IMR-90 (cell line): ENCODE data around the gene EPAS1. TPM values are rescaled to one million over a fixed set of nuclear protein-coding genes. Genes with fewer than 3 reads are reported as not detected.

ENCODE experiments used
- ATAC-seq: fragments of 200-7000 bp; cut with Tn5 transposase; 2 replicates; pipeline ENCODE4 v1.9.1; 2020; ENCODE audit warnings: low read depth, mild to moderate bottlenecking, moderate library complexity
- BruUV-seq: library from RNA; stranded (reverse); fragments of 400-500 nt; replicated peaks from 2 replicates; lab custom pipeline; 2021; lab: Mats Ljungman, UMichigan
- CTCF ChIA-PET: fragments of 300-600 bp; formaldehyde crosslinking; extraction: SDS; loops from one replicate; lab custom pipeline; 2021; ENCODE audit warnings: antibody characterized with exemption; lab: Yijun Ruan, JAX
- POLR2A ChIA-PET: fragments of 300-600 bp; sonication (Branson Sonifier 250); formaldehyde crosslinking; loops from one replicate; lab custom pipeline; 2022; ENCODE audit warnings: antibody characterized with exemption; ENCODE audit not compliant: unreplicated experiment; lab: Charles Lee
- DNase-seq: peaks from one replicate; pipeline ENCODE4 v3.0.0; 2013
- H2AFZ ChIP-seq: replicated peaks from 2 replicates; pipeline ENCODE3; 2013; ENCODE audit warnings: low read length, mild to moderate bottlenecking; ENCODE audit not compliant: poor library complexity
- H2AK5ac ChIP-seq: 2 replicates; pipeline ENCODE4 v1.6.1; 2013; ENCODE audit warnings: low read depth, low read length, inconsistent platforms
- H2AK9ac ChIP-seq: replicated peaks from 2 replicates; pipeline ENCODE3; 2013; ENCODE audit warnings: mild to moderate bottlenecking, low read depth, low read length, moderate library complexity; ENCODE audit not compliant: poor library complexity
- H2BK120ac ChIP-seq: 2 replicates; pipeline ENCODE4 v1.6.1; 2013; ENCODE audit warnings: low read depth, low read length, inconsistent platforms
- H2BK15ac ChIP-seq: 3 replicates; pipeline ENCODE4 v1.6.1; 2013; ENCODE audit warnings: low read depth, low read length, inconsistent platforms
- H2BK20ac ChIP-seq: 2 replicates; pipeline ENCODE4 v1.6.1; 2013; ENCODE audit warnings: low read depth, mild to moderate bottlenecking, inconsistent platforms, low read length, moderate library complexity
- H2BK5ac ChIP-seq: 2 replicates; pipeline ENCODE4 v1.6.1; 2013; ENCODE audit warnings: mild to moderate bottlenecking, low read depth, low read length, inconsistent platforms; ENCODE audit not compliant: poor library complexity, severe bottlenecking
- H3K14ac ChIP-seq: replicated peaks from 2 replicates; pipeline ENCODE4 v1.6.1; 2013; ENCODE audit warnings: low read depth, low read length, inconsistent platforms
- H3K18ac ChIP-seq: 2 replicates; pipeline ENCODE4 v1.6.1; 2013; ENCODE audit warnings: low read depth, low read length, control low read depth
- H3K23ac ChIP-seq: 2 replicates; pipeline ENCODE4 v1.6.1; 2013; ENCODE audit warnings: low read depth, low read length, inconsistent platforms
- H3K27ac ChIP-seq: 2 replicates; pipeline ENCODE4 v1.5.1; 2013; ENCODE audit warnings: mild to moderate bottlenecking, control low read depth, low read length; ENCODE audit not compliant: insufficient read depth
- H3K27me3 ChIP-seq: 2 replicates; pipeline ENCODE4 v1.6.1; 2013; ENCODE audit warnings: low read length; ENCODE audit not compliant: control insufficient read depth, insufficient read depth
- H3K36me3 ChIP-seq: 2 replicates; pipeline ENCODE4 v1.6.1; 2013; ENCODE audit warnings: low read length, mixed read lengths; ENCODE audit not compliant: control insufficient read depth, insufficient read depth
- H3K4ac ChIP-seq: 2 replicates; pipeline ENCODE4 v1.6.1; 2013; ENCODE audit warnings: low read depth, low read length, inconsistent platforms
- H3K4me1 ChIP-seq: 2 replicates; pipeline ENCODE4 v1.6.1; 2013; ENCODE audit warnings: low read length, mixed read lengths; ENCODE audit not compliant: control insufficient read depth, insufficient read depth
- H3K4me2 ChIP-seq: 2 replicates; pipeline ENCODE4 v1.6.1; 2013; ENCODE audit warnings: low read depth, mild to moderate bottlenecking, control low read depth, low read length, moderate library complexity
- H3K4me3 ChIP-seq: 2 replicates; pipeline ENCODE4 v1.5.1; 2013; ENCODE audit warnings: low read depth, mild to moderate bottlenecking, control low read depth, low read length, moderate library complexity; ENCODE audit not compliant: insufficient read depth
- H3K56ac ChIP-seq: 2 replicates; pipeline ENCODE4 v1.6.1; 2013; ENCODE audit warnings: low read length, inconsistent platforms; ENCODE audit not compliant: insufficient read depth; ENCODE audit errors: extremely low read depth
- H3K79me1 ChIP-seq, 2 experiments: 2 replicates each; pipeline ENCODE4 v1.6.1; 2013; ENCODE audit warnings: low read length in 2 of 2, inconsistent platforms in 1 of 2, low read depth in 1 of 2
- H3K9ac ChIP-seq: 2 replicates; pipeline ENCODE4 v1.6.1; 2013; ENCODE audit warnings: low read depth, low read length, control low read depth
- H3K9me1 ChIP-seq: 2 replicates; pipeline ENCODE4 v1.6.1; 2013; ENCODE audit warnings: low read length, inconsistent platforms; ENCODE audit not compliant: insufficient read depth
- H3K9me3 ChIP-seq: 2 replicates; pipeline ENCODE4 v1.6.1; 2013; ENCODE audit warnings: low read length; ENCODE audit not compliant: control insufficient read depth, insufficient read depth
- H4K20me1 ChIP-seq: 2 replicates; pipeline ENCODE4 v1.6.1; 2013; ENCODE audit warnings: low read length, inconsistent platforms; ENCODE audit not compliant: insufficient read depth
- H4K5ac ChIP-seq: 2 replicates; pipeline ENCODE4 v1.6.1; 2013; ENCODE audit warnings: mild to moderate bottlenecking, low read depth, low read length, control low read depth
- H4K8ac ChIP-seq, 2 experiments: 2 replicates each; pipeline ENCODE4 v1.6.1; 2013; ENCODE audit warnings: low read depth in 2 of 2, low read length in 2 of 2, control low read depth in 1 of 2, inconsistent platforms in 1 of 2
- H4K91ac ChIP-seq: 2 replicates; pipeline ENCODE4 v1.6.1; 2013; ENCODE audit warnings: low read depth, low read length, inconsistent platforms; ENCODE audit not compliant: insufficient read depth
- BHLHE40 ChIP-seq: fragments of 150-350 bp; IDR thresholded peaks from 2 replicates; pipeline ENCODE4 v1.6.1; 2016; ENCODE audit warnings: mild to moderate bottlenecking, low read depth, low read length
- CEBPB ChIP-seq: IDR thresholded peaks from 2 replicates; pipeline ENCODE4 v1.6.1; 2012; ENCODE audit warnings: low read depth, low read length, improper control_type of control experiment
- CHD1 ChIP-seq: IDR thresholded peaks from 2 replicates; pipeline ENCODE4 v1.6.1; 2012; ENCODE audit warnings: low read depth, low read length, improper control_type of control experiment
- FOS ChIP-seq: fragments of 150-350 bp; IDR thresholded peaks from 2 replicates; pipeline ENCODE4 v1.6.1; 2016; ENCODE audit warnings: low read depth, low read length
- RAD21 ChIP-seq: IDR thresholded peaks from 2 replicates; pipeline ENCODE4 v1.6.1; 2012; ENCODE audit warnings: low read length, improper control_type of control experiment
- RCOR1 ChIP-seq: IDR thresholded peaks from 2 replicates; pipeline ENCODE4 v1.6.1; 2012; ENCODE audit warnings: mild to moderate bottlenecking, low read length, improper control_type of control experiment; ENCODE audit not compliant: insufficient replicate concordance
- RFX5 ChIP-seq: IDR thresholded peaks from 2 replicates; pipeline ENCODE4 v1.8.0; 2012; ENCODE audit warnings: low read depth, mild to moderate bottlenecking, low read length, moderate library complexity
- WGBS, 2 experiments: methylation state at CpG; one replicate each; pipeline versions ENCODE4 v1.1.5 to v1.1.7; 2013; ENCODE audit warnings: missing lambda C conversion rate in 2 of 2; ENCODE audit not compliant: insufficient read length in 1 of 2; ENCODE audit errors: extremely low coverage in 2 of 2; 5-methylcytosine and 5-hydroxymethylcytosine counted together
- dilution Hi-C: fragments of 300-500 bp; cut with HindIII; formaldehyde crosslinking; loops from one replicate; pipeline ENCODE4 v1.14.3; 2018; ENCODE audit warnings: low sequenced_read_pairs; ENCODE audit not compliant: unreplicated experiment
- in situ Hi-C: fragments of 300-500 bp; cut with MboI; formaldehyde crosslinking; loops from 3 replicates; pipeline ENCODE4 v1.14.3; 2019; ENCODE audit warnings: low sequenced_read_pairs, inconsistent platforms, mixed read lengths
- intact Hi-C: fragments of 100-400 bp; cut with micrococcal nuclease; formaldehyde crosslinking; loops from 2 replicates; pipeline ENCODE4 v1.10.0; 2022
- polyA plus RNA-seq, 3 experiments: library from polyadenylated mRNA; depleted of rRNA; stranded (reverse); fragments of >200 nt; gene quantifications; 2 replicates each; pipeline ENCODE4 v1.2.3, GENCODE V29; 2012; ENCODE audit warnings: low replicate concordance in 1 of 3
- total RNA-seq: library from RNA; depleted of rRNA; stranded (reverse); fragments of >200 nt; gene quantifications from 2 replicates; pipeline ENCODE4 v1.2.3, GENCODE V29; 2012
- TF ChIP-seq, protein P1 (sequence below): fragments of 150-350 bp; IDR thresholded peaks from 2 replicates; pipeline ENCODE4 v1.6.1; 2016; ENCODE audit warnings: low read depth, mild to moderate bottlenecking, low read length, moderate library complexity, borderline replicate concordance

The EPAS1 gene
- total and polyA plus RNA-seq, 2 of the 4 experiments (the other 2 are of a cell fraction): 40.7 to 120 TPM

DNA sequence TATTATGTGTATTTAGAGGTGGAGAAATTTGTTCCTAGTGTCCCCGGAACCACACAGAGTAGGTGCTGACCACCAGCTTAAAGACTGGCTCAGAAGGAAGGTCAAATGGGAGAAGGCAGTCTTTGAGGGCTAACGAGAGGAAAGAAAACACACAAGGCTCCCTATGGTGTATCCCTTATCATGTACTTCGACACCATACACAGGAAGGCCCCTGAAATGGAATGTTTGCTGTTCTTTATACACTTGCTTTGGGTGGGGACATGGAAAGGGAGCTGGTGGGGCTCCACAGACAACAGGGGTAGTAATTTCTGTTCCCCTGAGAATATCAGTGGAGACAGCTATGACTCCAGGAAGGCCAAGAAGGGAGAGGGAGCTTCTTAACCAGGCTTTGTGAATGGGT lies 6.0 kb downstream of the EPAS1 start:
- intact Hi-C loops: loop anchor here (5.0 kb wide), 1 partner anchor 39 kb away; no protein-coding TSS in a partner anchor
- Histone ChIP-seq H3K9me1 (peaks cover 30% of the 10 kb centered on the region), H2BK20ac (no peak overlapping the region), H4K20me1 (peaks cover 99% of the 10 kb centered on the region), H2AFZ (no peak overlapping the region), H3K56ac (no peak overlapping the region), H3K4me3 (no peak overlapping the region), H2BK120ac (no peak overlapping the region), H3K14ac (no peak overlapping the region), H4K5ac (no peak overlapping the region), H4K91ac (no peak overlapping the region), H2AK5ac (0 out of 2 replicates have a peak overlapping the region, but pooled peaks have one; percentile 18), H3K36me3 (peaks cover 16% of the 10 kb centered on the region), H3K4ac (no peak overlapping the region; the same call in 1 of the 2 replicates), H3K27me3 (no peaks in the 10 kb centered on the region), H3K9me3 (no peaks in the 10 kb centered on the region), H3K27ac (no peak overlapping the region), H2BK15ac (no peak overlapping the region), H2BK5ac (no peak overlapping the region), H2AK9ac (no peak overlapping the region), H3K4me2 (no peak overlapping the region), H3K23ac (peak overlapping the region; percentile 83), H3K9ac (no peak overlapping the region), H4K8ac (no peak overlapping the region), H3K79me1 (peaks cover 21 to 79% of the 10 kb centered on the region in 2 experiments), H3K18ac (no peak overlapping the region), H3K4me1 (peaks cover 20% of the 10 kb centered on the region)
- BruUV-seq: no TSS peak
- DNase-seq: no peak
- ATAC-seq: no peak
- in situ Hi-C loops: loop anchor here (25.0 kb wide), 1 partner anchor 666 kb away; no protein-coding TSS in a partner anchor
- TF ChIP-seq FOS (no peak), BHLHE40 (no peak), CEBPB (no peak), CHD1 (no peak), RCOR1 (no peak), RFX5 (no peak), RAD21 (no peak)
- TF ChIP-seq, protein P1, sequence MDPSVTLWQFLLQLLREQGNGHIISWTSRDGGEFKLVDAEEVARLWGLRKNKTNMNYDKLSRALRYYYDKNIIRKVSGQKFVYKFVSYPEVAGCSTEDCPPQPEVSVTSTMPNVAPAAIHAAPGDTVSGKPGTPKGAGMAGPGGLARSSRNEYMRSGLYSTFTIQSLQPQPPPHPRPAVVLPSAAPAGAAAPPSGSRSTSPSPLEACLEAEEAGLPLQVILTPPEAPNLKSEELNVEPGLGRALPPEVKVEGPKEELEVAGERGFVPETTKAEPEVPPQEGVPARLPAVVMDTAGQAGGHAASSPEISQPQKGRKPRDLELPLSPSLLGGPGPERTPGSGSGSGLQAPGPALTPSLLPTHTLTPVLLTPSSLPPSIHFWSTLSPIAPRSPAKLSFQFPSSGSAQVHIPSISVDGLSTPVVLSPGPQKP: no peak
- dilution Hi-C loops: no loop called here
- ChIA-PET POLR2A (no interaction called here), CTCF (no interaction called here)
- no CpG with 5 or more reads among the region's 3 CpGs for WGBS, 2 experiments
